Activated T-helper 9 cell treated with anti-CD3 and anti-CD28 coated beads, Interleukin-2, amount 50 U/mL, for 16 hours (primary cell): ENCODE data around the gene SPATA3.
"Not testable (repeated sequence)": the region's sequence is repeated elsewhere in the genome, so short reads cannot be mapped to it uniquely, and the experiment has no call there.

Source experiments
- DNase-seq: peaks from one replicate; pipeline ENCODE4 v3.0.0-alpha.2; 2020; ENCODE audit warnings: low read depth

Gene SPATA3

DNA sequence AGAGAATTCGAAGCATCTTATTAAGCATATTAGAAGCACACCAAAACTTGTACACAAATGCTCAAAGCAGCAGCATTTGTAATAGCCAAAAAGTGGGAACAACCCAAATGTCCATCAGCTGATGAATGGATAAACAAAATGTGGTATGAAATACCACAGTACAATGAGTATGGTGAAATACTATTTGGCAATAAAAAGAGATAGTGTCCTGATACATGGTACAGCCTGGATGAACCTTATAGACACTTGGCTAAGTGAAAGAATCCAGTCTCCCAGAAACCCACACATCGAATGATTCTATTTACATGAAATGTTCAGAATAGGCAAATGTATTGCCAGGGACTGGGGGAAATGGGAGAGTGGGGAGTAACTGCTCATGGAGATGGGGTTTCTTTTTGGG is 3.0 kb downstream of the SPATA3 start:
- no peak for DNase-seq

DNA sequence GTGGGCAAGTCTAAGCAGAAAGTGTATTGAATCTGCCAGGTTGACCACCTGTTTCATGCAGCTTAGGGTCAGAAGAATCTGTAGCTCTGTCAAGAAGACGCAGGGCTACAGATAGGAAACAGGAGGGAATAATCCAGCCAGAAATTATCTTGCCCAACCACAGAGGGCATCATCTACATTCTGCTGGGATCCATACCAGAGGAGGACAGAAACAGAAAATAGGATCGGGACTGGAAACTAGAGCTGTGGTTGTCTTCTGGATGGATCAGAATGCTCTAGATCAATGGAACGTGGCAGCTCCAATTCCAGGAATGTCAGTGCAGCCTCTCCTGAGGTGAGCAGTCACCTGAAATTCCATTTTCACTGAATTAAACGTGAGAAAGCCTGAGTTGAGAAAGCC is 3.6 kb downstream of the SPATA3 start:
- no peak for DNase-seq

DNA sequence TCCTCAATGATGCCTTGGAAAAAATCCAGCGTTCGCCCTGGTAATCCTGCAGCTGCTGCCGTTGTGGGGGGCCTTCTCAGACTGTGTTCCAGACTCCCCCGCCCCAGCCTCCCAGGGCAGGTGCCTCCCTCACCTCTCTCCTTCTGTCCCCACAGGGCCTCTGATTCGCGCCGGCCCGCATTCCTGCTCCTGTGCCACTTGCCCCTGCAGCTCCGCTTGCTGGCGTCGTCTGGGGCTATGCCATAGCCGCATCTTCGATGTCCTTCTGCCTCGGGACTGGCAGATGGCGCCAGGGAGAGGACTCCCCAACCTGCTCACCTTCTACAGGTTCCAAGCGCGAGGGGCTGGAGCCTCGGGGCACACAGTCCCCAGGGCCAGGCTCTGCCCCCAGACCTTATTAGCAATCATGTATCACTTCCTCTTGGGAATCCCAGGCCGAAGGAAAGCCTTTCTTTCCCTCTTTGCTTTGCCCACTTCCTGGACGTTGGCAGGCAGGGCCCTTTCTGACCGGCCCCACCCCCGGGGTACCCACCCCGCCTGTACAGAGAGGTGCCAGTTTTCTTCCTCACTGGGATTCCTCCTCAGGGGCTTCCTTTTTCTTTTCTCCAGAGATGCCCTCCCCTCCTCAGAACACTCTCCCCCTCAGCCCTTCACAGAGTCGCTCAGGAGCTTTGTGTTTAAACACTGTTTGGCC is 4.4 kb downstream of the SPATA3 start:
- DNase-seq = no peak

DNA sequence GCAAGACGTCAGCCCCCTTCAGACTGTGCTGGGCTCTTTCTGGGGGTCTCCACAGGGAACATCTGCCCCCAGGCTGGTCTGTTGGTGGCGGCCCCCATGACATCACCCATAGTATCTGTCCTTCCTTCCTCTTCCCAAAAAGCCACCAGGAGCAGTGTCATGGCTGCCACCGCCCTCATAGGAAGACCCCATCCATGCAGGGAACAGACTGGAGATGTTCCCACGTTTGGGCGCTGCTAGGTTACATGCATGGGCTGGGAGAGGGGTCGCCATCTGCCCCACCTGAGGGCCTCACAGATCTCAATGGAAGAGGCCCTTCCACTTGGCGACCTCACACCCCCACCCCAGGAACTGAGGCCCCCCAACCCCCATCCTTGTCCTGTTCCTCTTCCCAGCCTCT is 5.1 kb downstream of the SPATA3 start:
- no peak for DNase-seq

DNA sequence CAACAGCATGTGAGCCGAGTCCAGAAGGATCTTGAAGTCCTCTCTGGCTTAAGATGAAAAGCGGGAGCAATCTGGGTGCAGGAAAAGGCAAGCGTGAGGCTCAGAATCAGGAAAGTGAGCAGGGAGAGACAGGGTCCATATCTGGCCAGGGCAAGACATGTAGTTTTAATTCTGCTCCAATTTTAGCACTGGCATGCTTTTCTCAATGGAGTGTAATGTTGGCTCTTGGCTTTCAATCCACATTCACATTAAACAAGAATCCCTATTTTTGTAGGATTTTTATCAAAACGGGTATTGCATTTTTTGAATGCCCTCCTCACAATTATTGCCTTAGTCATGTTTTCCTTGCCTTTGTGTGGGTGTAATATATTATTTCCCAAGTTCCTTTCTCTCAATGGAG is 6.0 kb downstream of the SPATA3 start:
- no peak for DNase-seq

DNA sequence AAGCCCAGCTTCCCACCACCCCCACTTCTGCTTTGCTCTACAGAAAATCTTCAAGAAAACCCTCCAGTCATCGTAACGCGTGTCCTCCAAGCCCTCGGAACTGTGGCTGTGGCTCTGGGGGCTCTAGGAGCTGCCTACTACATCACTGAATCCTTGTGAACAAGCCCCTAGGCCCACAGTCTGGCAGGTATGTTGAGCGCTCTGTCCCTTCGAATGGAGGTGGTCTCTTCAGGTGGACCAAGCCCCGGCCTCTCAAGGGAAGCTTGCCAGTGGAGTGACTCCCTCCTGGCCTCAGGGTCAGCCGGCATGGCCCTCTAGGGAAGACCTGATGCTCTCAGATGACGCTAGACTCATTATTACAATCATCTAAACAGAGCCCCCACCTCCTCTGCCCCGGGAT is 6.7 kb downstream of the SPATA3 start:
- DNase-seq = no peak

DNA sequence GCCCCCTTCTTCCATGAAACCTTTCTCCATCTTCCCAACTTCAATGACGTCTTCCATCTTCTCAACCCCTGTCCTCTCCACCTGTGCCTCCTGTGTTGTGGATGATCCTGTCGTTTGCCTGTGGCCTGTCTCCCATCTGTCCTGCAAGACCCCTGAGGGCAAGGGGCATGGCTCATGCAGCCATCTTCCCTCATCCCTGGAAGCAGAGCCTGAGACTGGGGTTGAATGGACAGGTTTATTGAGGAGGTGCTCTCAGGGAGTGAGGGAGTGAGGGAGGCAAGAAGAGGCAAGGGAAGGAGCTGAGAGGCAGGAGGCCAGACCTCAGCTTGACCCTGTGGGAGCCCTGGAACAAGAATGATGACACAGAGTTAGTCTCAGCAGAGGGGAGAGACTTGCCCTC is 7.3 kb downstream of the SPATA3 start:
- no peak for DNase-seq

DNA sequence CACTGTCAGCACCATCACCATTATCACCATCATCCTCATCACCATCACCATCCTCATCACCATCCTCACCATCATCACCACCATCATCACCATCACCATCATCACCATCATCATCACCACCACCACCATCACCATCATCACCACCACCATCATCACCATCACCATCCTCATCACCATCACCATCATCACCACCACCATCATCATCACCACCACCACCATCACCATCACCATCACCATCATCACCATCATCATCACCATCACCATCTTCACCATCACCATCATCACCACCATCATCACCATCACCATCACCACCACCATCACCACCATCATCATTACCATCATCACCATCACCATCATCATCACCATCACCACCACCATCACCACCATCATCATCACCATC is 9.0 kb downstream of the SPATA3 start:
- DNase-seq = not testable (repeated sequence)

DNA sequence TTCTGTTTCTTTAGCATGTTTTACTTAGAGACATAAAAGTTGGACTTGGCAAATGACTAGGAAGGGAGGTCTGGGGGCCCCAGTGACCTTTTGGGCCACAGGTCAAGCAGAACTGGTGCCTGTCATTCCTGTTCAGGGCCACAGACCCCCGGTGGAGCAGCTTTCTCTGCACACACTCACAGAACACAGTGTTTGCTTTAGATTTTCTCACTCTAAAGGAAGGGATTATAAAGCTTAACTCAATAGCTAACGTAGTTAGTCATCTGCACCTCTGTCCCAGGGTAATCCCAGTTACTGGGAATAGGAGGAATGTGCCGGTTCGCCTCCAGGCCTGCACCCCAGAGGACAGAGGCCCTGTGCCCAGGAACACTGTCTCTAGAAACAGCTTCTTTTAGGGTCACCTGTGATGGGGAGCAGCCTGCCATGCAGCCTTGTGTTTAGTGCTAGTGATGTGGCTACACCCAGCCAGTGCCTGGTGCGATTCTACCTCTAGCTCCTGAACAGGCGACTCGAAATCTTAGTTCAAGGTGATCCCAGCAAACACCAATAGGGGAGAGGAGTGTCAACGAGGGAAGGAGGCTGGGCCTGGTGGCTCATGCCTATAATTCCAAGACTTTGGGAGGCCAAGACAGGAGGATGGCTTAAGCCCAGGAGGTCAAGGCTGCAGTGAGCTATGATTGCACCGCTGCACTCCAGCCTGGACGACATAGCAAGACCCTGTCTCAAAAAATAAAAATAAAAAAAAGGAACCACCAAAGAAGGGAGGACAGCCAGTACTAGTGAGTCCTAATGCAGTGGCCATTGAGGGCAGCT is 11.6 kb downstream of the SPATA3 start:
- no peak for DNase-seq

DNA sequence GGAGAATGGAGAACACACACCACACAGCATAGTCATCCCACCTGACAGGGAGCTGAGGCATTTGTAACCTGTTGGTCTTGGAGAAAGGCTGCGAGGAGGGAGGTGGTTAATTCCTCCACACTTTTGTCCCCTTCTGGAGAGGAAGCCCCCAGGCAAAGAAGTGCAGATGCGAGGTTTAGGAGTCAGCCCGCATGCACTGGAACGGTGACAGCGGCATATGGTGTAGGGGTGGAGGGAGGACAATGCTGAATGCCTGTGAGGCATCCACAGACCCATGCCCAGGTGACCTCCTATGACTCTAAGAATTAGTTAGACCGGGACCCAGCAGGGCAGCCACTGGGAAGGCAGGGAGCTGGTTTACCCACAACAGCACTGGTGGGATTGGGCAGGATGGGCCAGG is 12.2 kb downstream of the SPATA3 start:
- DNase-seq = no peak

DNA sequence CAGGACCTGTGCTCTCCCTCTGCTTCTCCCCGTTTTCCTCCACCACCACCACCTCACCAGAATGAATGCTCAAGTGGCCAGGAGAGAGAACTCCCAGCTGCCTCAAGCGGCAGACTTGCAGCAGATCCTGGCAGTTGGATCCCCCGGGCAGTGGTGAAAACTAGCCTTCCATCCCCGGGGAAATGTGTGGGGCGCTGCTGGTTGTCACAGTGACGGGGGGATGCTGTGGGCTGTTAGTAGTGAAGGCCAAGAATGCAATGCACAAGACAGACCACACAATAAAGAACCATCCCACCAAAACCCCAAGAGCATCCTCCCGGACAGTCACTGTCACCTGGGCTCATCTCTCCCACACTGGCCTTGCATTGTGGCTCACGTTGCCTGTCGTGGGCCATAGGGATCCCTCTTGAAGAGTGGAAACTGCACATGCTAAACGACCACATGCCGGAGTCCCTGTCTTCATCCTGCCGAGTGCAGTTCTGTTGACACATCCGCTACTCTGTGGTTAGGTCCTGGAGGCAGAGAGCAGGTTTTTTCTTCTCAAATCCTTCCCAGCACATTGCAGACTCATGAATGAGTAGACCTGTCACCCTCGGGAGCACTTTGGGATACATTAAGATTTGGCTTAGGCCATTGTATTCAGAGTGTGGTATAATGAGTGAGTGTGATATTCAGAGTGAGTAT is 13.5 kb downstream of the SPATA3 start:
- no peak for DNase-seq

DNA sequence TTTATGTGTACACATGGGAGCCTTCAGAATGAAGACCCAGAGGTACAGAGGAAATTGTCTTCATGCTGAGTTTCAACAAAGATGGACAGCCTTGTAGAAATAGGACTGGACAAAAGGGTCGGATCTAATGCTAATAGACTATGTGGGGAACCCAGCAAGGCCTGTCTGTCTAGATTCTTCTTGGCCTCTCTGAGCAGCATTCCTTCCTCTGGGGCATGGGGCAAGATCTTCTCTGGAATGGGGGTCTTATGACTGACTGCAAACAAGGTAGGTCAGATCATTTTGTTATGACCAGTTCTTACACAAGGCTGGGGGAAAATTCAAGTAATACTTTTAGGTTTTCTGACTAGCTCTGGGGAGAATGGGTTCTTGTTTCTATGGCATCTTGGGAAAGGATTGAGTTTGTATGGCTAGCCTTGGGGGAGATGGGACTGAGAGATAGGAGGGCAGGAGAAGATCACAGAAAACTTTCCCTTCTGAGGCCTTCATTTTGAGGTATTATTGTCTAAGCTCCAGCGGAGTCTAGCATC is 14.3 kb downstream of the SPATA3 start:
- no peak for DNase-seq

DNA sequence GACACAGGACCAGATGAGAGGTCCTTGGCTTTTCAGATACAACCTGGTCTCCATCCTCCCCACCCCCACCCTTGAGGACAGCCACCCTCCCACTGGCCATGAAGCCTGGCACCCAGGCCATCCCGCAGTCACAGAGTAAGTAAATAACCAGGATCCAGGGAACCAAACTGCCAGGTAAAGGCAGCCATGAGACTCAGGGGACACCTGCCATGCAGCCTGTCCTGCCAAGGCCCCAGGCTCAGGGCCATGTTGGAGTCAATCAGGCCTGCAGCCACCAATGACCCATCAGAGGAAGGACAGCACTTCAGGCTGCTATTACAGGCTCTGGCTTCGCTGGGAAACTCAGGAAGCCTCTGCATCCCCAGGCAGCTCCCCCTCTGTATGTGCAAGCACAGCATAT is 15.6 kb downstream of the SPATA3 start:
- DNase-seq = no peak

DNA sequence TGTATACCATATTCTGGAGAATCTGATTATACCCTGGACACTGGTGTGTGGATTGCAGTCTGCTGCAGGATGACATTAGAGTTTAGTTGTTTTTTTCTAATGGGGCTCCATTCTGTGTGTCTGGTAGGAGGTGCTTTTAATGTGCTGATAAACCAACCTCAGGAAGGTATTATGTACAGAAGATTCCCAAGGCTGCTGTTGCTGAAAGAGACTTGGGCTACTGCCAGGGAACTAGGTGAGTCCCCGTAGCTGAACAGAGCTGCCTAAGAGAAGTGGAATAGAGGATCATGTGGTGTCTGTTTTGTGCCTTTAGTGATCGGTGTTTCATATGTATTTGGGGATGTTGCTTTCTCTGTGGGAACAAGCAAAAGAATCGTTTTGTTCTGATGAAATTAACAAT is 16.5 kb downstream of the SPATA3 start:
- no peak for DNase-seq

DNA sequence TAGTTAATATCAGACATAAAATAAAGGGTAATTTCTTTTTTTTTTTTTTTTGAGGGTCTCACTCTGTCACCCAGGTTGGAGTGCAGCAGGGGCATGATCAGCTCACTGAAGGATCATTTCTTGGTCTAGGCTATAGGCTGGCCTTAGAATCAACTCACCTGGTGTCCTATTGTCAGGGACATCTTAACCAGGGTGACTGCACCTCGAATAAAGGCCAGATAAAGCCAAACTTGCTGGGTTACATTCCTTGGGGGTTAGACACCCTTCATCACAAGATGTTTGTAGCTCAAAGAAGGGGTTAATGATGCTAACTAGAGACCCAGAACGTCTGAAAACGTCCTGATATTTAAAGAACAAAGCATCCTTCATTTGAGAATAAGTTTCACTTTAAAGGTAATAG is 17.9 kb downstream of the SPATA3 start:
- DNase-seq = no peak

DNA sequence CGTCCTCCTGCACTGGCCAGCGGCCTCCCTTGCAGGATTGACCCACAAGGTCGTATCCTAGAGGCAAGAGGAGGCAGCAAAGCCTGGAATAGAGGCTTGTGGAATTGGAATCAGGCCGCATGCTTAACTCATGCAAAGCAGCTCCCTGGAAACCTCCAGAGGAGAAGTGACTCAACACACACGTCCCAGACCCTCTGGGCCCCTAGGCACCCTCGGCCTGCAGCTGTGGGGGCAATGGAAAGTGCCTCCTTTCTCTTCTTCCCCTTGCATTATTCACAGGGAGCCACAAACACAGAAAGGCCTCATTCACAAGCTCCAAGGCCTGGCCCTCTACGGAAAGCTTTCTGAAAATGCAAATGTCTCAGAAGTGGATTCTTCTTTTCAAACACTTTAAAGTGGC is 19.6 kb downstream of the SPATA3 start:
- no peak for DNase-seq

DNA sequence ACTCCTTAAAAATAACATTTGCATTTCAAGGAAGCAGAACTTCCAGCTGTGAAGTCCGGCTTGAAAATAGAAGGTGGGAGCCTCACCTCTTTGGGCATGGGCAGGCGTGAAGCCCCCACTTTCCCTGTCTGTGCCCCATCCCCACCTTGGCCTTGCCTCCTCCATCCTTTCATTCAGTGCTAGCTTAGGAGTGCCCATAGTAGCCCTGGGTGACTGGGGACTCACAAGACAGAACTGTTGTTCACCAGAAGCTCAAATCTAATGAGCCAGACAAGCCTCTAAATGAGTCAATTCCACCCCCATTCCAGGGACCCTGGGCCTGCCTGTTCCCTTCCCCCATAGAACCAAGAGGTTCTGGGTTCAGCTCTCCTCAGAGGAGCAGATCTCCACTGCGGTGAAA is 20.0 kb downstream of the SPATA3 start:
- DNase-seq = no peak

DNA sequence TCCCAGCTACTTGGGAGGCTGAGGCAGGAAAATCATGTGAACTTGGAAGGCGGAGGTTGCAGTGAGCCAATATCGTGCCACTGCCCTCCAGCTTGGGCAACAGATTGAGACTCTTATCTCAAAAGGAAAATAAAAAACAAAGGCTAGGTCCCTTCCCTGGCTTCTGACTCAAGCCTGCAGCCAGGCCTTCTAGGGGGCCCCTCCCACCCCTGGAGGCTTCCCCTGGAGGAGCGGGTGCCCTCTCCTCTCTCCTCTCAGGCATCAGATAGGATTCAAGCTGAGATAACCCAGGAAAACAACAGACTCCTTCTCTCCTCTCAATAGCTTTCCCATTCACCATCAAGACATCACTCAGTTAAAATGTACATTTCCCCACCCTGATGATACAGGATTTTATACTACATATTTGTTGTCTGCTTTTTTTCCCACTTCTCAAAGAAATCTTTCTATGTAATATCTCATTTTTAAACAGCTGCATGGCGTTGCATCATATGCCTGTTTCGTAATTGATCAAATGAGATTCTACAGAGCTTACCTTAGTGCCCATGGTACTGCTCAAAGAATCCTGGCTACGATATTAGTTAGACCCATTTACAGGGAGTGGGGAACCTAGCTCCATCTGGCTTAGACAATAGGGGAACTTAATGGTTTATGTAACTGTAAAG is 20.8 kb downstream of the SPATA3 start:
- DNase-seq = no peak

DNA sequence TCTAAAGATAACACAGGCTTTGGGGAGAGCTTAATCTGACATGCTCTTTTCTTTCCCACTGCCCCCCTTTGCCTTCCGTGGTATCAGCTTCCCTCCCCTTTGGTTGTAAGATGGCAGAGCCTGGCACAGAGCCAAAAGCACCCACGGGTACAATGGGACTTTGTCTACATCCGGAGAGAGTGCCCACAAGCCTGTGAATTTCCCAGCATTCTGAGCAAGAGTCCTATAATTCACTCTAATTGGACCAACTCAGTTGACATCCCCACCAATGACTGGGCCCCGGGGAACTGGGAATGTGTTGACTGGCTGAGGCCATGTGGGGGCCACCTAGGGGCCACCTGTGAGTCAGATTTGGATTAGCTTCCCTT is 21.3 kb downstream of the SPATA3 start:
- DNase-seq = no peak

DNA sequence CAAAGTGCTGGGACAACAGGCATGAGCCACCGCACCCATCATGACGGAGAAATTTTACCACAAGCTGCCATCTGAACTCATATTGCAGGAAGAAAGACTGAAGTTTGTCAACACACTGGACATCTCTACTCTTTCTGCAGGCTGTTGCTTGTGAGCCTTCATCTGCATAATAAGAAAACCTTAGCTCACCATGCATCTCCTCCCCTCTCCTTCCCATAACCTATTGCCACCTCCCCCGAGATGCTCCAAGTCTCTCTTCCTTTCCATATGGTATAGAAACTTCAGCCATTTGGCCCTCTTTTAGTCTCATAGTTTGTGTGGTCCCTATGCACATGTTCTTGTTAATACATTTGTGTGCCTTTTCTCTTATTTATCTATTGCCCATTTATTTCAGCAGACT is 22.3 kb downstream of the SPATA3 start:
- DNase-seq = no peak

DNA sequence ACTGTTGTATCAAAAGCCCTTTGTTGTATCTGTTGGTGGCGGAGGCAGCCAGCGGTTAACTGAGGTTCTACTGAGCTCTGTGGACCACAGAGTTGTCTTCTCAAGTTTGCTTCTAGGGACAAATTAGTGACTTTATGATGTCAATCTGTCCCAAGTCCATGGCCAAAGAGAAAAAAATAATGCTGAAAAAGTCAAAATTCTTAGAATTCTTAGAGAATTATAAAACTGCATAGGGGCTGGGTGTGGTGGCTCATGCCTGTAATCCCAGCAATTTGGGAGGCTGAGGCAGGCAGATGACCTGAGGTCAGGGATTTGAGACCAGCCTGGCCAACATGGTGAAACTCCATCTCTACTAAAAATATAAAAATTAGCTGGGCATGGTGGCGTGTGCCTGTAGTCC is 29.1 kb downstream of the SPATA3 start:
- DNase-seq = not testable (repeated sequence)

DNA sequence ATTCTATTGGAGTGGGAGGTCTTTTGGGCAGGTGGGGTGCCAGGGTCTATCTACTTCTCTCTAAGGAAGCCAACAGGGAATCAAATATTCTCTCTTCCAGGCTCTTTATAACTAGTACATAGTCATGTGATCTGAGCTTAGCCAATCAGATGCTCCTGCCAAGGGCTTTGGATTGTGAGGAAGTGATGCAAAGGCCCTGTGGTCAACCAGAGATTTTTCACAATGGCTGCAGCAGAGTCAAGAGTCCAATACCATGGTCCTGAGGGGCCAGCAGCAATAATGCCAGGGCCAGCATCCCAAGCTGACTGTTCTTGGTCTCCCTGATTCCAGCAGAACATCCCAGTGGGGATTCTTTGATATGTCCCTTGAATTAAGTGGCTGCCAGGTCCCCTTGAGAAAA is 33.0 kb downstream of the SPATA3 start:
- DNase-seq = no peak

DNA sequence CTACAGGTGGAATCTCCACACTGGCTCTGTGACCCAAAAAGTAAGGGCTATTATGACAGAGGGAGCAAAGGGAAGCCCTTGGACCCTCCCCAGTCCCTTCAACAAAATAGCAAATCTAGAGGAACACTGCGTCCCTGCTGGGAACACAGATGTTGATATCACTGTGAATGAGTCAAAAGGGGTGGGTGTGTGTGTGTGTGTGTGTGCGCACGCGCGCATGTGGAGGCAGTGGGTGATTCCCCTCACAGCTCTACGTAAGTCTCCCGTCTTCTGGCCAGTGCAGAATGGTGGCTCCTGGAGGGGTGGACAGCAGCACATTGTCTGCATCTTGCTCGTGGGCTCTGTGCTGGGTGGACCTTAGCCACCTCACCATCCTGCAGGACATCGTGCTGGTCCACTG is 33.6 kb downstream of the SPATA3 start:
- no peak for DNase-seq
